ENCODE measurements around the gene GTPBP2. TPM values are rescaled to one million over a fixed set of nuclear protein-coding genes. Genes with fewer than 3 reads are reported as not detected.

The GTPBP2 gene
- polyA plus RNA-seq, 1 donor (not counting 4 experiments of a cell fraction or from before 2014, with no cell fraction given): 59.5 TPM

DNA sequence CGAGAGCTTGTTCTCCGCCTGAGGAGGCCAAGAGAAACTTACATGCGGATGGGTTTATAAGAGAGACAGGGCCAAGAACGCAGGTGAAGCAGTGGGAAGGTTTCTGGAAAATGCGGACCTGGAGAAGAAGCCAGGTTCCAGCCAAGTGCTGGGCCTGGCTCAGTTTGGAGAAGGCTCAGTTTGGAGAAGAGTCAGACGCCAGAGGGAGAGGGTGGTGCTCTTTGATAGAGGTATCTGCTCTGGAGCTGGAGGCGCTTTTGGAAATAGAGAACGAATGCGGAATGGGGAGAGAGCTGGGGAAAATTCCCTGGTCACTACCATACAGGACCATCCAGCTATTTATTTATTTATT lies 16.5 kb upstream of the GTPBP2 start:
- H3K27ac ChIP-seq (ENCODE audit: control insufficient read depth, insufficient read depth, low read length): no peak overlapping the region
- DNase-seq (ENCODE audit: low read depth, low spot score): no peak
- peaks cover 6% of the 10 kb centered on the region for H3K79me2 ChIP-seq (ENCODE audit: control insufficient read depth, insufficient read depth, low read length)
- no peaks in the 10 kb centered on the region for H3K9me1 ChIP-seq (ENCODE audit: control insufficient read depth, extremely low read depth, insufficient read depth, low read length)
- no peaks in the 10 kb centered on the region for H3K9me3 ChIP-seq (ENCODE audit: control insufficient read depth, low read depth, low read length)
- peak overlapping the region; percentile 67 for H2AFZ ChIP-seq (ENCODE audit: control insufficient read depth, low read length)
- no peak for FAIRE-seq
- TF ChIP-seq CTCF (optimal IDR thresholded peaks at IDR 0.05 in 1 of 3, IDR thresholded peaks at IDR 0.05 in 1 of 3, conservative IDR thresholded peaks at IDR 0.05 in 1 of 3; ENCODE audit: extremely low read depth in 1 of 3, insufficient read depth in 2 of 3, low read length in 3 of 3) (no peak), EZH2 (IDR thresholded peaks at IDR 0.05; ENCODE audit: low read length) (no peak)
- peak overlapping the region; percentile 35 for H3K4me2 ChIP-seq (ENCODE audit: control insufficient read depth, extremely low read depth, insufficient read depth, low read depth, low read length)
- dilution Hi-C loops (cut with MboI; ENCODE audit: extremely low pct_ligation_motif_present, low sequenced_read_pairs): no loop called here
- peaks cover 3 to 6% of the 10 kb centered on the region in 2 experiments for H3K36me3 ChIP-seq (ENCODE audit: control insufficient read depth in 2 of 2, extremely low read depth in 1 of 2, insufficient read depth in 2 of 2, low read length in 2 of 2)
- H3K4me1 ChIP-seq (ENCODE audit: control insufficient read depth, extremely low read depth, insufficient read depth, low read length): no peaks in the 10 kb centered on the region
- H3K4me3 ChIP-seq (ENCODE audit: control insufficient read depth in 2 of 3, extremely low read depth in 1 of 3, insufficient read depth in 2 of 3, low read depth in 1 of 3, low read length in 3 of 3): peak overlapping the region in 1 of 3 experiments; percentile 42
- H3K27me3 ChIP-seq (ENCODE audit: control insufficient read depth, extremely low read depth, insufficient read depth, low read length): no peaks in the 10 kb centered on the region
- no peak overlapping the region for H3K9ac ChIP-seq (ENCODE audit: control insufficient read depth, extremely low read depth, insufficient read depth, low read length)
- H4K20me1 ChIP-seq (ENCODE audit: control insufficient read depth, extremely low read depth, insufficient read depth, low read length): no peaks in the 10 kb centered on the region

DNA sequence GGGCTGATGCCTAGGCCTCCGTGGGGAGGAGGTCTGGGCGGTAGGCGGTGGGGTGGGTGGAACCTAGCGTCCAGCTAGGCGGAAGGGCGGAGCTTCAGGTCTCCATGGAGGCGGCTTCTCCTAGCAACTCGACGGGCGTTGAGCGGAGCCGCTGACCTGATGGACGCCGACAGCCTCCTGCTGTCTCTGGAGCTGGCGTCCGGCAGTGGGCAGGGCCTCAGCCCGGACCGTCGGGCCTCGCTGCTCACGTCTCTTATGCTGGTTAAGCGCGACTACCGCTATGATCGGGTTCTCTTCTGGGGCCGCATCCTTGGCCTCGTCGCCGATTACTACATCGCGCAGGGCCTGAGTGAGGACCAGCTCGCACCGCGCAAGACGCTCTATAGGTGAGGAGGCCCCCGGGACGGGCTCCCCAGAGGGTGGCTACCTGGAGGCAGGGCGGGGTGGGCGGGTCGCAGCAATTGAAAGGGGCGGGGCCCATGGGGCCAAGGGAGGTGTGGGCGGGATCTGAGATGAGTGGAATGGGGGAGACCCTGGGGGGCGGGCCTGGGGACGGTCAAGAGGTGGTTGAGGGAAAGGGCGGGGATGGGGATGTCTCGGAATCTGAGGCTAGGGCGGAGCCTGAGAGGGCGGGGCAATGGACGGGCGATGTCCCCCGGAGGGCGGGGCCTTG lies 16.0 kb upstream of the GTPBP2 start, which contains the start of gene RSPH9:
TSS of gene RSPH9 (plus strand) at position 97 of the 673 bp plus-strand sequence. CDS start at position 160, 63 bp downstream.
- Histone ChIP-seq H3K79me2 (ENCODE audit: control insufficient read depth, insufficient read depth, low read length) (peaks cover 11% of the 10 kb centered on the region), H3K27ac (ENCODE audit: control insufficient read depth, insufficient read depth, low read length) (no peak within 1 kb of the TSS), H3K36me3 (ENCODE audit: control insufficient read depth in 2 of 2, extremely low read depth in 1 of 2, insufficient read depth in 2 of 2, low read length in 2 of 2) (peaks cover 5 to 12% of the 10 kb centered on the region in 2 experiments), H3K9me1 (ENCODE audit: control insufficient read depth, extremely low read depth, insufficient read depth, low read length) (no peaks in the 10 kb centered on the region), H2AFZ (ENCODE audit: control insufficient read depth, low read length) (peak within 1 kb of the TSS; percentile 67), H3K9me3 (ENCODE audit: control insufficient read depth, low read depth, low read length) (no peaks in the 10 kb centered on the region), H4K20me1 (ENCODE audit: control insufficient read depth, extremely low read depth, insufficient read depth, low read length) (no peaks in the 10 kb centered on the region), H3K9ac (ENCODE audit: control insufficient read depth, extremely low read depth, insufficient read depth, low read length) (no peak within 1 kb of the TSS), H3K27me3 (ENCODE audit: control insufficient read depth, extremely low read depth, insufficient read depth, low read length) (no peaks in the 10 kb centered on the region), H3K4me2 (ENCODE audit: control insufficient read depth, extremely low read depth, insufficient read depth, low read depth, low read length) (peak within 1 kb of the TSS; percentile 35), H3K4me3 (ENCODE audit: control insufficient read depth in 2 of 3, extremely low read depth in 1 of 3, insufficient read depth in 2 of 3, low read depth in 1 of 3, low read length in 3 of 3) (peak within 1 kb of the TSS in 1 of 3 experiments; percentile 42), H3K4me1 (ENCODE audit: control insufficient read depth, extremely low read depth, insufficient read depth, low read length) (no peaks in the 10 kb centered on the region)
- FAIRE-seq: no peak
- dilution Hi-C loops (cut with MboI; ENCODE audit: extremely low pct_ligation_motif_present, low sequenced_read_pairs): no loop called here
- TF ChIP-seq EZH2 (IDR thresholded peaks at IDR 0.05; ENCODE audit: low read length): no peak
- TF ChIP-seq CTCF (optimal IDR thresholded peaks at IDR 0.05 in 1 of 3, IDR thresholded peaks at IDR 0.05 in 1 of 3, conservative IDR thresholded peaks at IDR 0.05 in 1 of 3; ENCODE audit: extremely low read depth in 1 of 3, insufficient read depth in 2 of 3, low read length in 3 of 3): no peak
- DNase-seq (ENCODE audit: low read depth, low spot score): no peak

Measured in keratinocyte (primary cell).